HepG2 (cell line): ENCODE measurements around the gene SHISA7. TPM values are rescaled to one million over a fixed set of nuclear protein-coding genes. Genes with fewer than 3 reads are reported as not detected.

Experiments used
- DR1 ChIP-seq: sonication (generic); formaldehyde crosslinking; IDR thresholded peaks from 2 replicates; pipeline ENCODE4 v1.8.0; 2021; ENCODE audit warnings: mild to moderate bottlenecking, missing genetic modification reagents, inconsistent platforms
- EP300 ChIP-seq, 3 experiments: sonication (generic) in 1 of 3; formaldehyde crosslinking in 1 of 3; IDR thresholded peaks; 2 replicates each; pipeline versions ENCODE4 v1.5.1 to v1.6.1; 2011 to 2020; ENCODE audit warnings: low read depth in 2 of 3, low read length in 2 of 3, borderline replicate concordance in 1 of 3, improper control_type of control experiment in 1 of 3, mild to moderate bottlenecking in 1 of 3, missing genetic modification reagents in 1 of 3, moderate library complexity in 1 of 3
- GABPB1 ChIP-seq: IDR thresholded peaks from 2 replicates; pipeline ENCODE4 v1.6.1; 2016; ENCODE audit warnings: mild to moderate bottlenecking, missing genetic modification reagents, moderate library complexity, missing compliant biosample characterization
- KDM5A ChIP-seq: fragments of 200-600 bp; sonication (generic); IDR thresholded peaks from 2 replicates; pipeline ENCODE4 v1.7.0; 2018; ENCODE audit warnings: antibody characterized with exemption, mild to moderate bottlenecking, low read length, borderline replicate concordance
- KLF6 ChIP-seq: IDR thresholded peaks from 2 replicates; pipeline ENCODE4 v1.8.0; 2016; ENCODE audit warnings: missing biosample characterization, missing genetic modification reagents
- MED8 ChIP-seq: sonication (generic); formaldehyde crosslinking; IDR thresholded peaks from 2 replicates; pipeline ENCODE4 v1.8.1; 2023; ENCODE audit warnings: mild to moderate bottlenecking, missing genetic modification reagents; ENCODE audit not compliant: insufficient replicate concordance
- NFE2 ChIP-seq: sonication (generic); formaldehyde crosslinking; IDR thresholded peaks from 2 replicates; pipeline ENCODE4 v1.4.0; 2020; ENCODE audit warnings: missing genetic modification reagents
- PHB2 ChIP-seq: fragments of 450-650 bp; IDR thresholded peaks from 2 replicates; pipeline ENCODE4 v1.6.1; 2018; ENCODE audit not compliant: partially characterized antibody
- REL ChIP-seq: sonication (generic); formaldehyde crosslinking; conservative IDR thresholded peaks from 2 replicates; pipeline ENCODE4 v1.8.0; 2022; ENCODE audit warnings: mild to moderate bottlenecking, missing genetic modification reagents, moderate library complexity
- SNRNP70 ChIP-seq: fragments of 200-400 bp; formaldehyde crosslinking; IDR thresholded peaks from 2 replicates; pipeline ENCODE4 v1.6.1; 2017; ENCODE audit warnings: mild to moderate bottlenecking, low read depth, low read length, moderate library complexity
- ZBTB42 ChIP-seq: sonication (generic); formaldehyde crosslinking; IDR thresholded peaks from 2 replicates; pipeline ENCODE4 v1.5.0; 2020; ENCODE audit warnings: mild to moderate bottlenecking, missing genetic modification reagents
- ZMAT3 ChIP-seq: sonication (generic); formaldehyde crosslinking; conservative IDR thresholded peaks from 2 replicates; pipeline ENCODE4 v1.7.0; 2021; ENCODE audit warnings: missing genetic modification reagents
- ZMYM4 ChIP-seq: sonication (generic); formaldehyde crosslinking; IDR thresholded peaks from 2 replicates; pipeline ENCODE4 v1.8.1; 2023; ENCODE audit warnings: mild to moderate bottlenecking, missing genetic modification reagents
- ZNF317 ChIP-seq: sonication (generic); formaldehyde crosslinking; IDR thresholded peaks from 2 replicates; pipeline ENCODE4 v1.5.0; 2020; ENCODE audit warnings: mild to moderate bottlenecking, missing genetic modification reagents
- ZNF446 ChIP-seq: sonication (generic); formaldehyde crosslinking; IDR thresholded peaks from 2 replicates; pipeline ENCODE4 v1.5.0; 2020; ENCODE audit warnings: mild to moderate bottlenecking, missing genetic modification reagents
- ZNF563 ChIP-seq: sonication (generic); formaldehyde crosslinking; IDR thresholded peaks from 2 replicates; pipeline ENCODE4 v1.8.0; 2022; ENCODE audit warnings: mild to moderate bottlenecking, moderate library complexity, missing genetic modification reagents
- ZNF589 ChIP-seq: sonication (generic); formaldehyde crosslinking; conservative IDR thresholded peaks from 2 replicates; pipeline ENCODE4 v1.8.0; 2022; ENCODE audit warnings: mild to moderate bottlenecking, moderate library complexity, missing genetic modification reagents
- ZNF672 ChIP-seq: sonication (generic); formaldehyde crosslinking; IDR thresholded peaks from 2 replicates; pipeline ENCODE4 v1.8.1; 2022; ENCODE audit warnings: missing genetic modification reagents
- ZNF678 ChIP-seq: sonication (generic); formaldehyde crosslinking; IDR thresholded peaks from 2 replicates; pipeline ENCODE4 v1.4.0; 2020; ENCODE audit warnings: mild to moderate bottlenecking, missing genetic modification reagents
- ZSCAN20 ChIP-seq: sonication (generic); formaldehyde crosslinking; IDR thresholded peaks from 2 replicates; pipeline ENCODE4 v1.4.0; 2020; ENCODE audit warnings: missing genetic modification reagents, mild to moderate bottlenecking, borderline replicate concordance
- polyA plus RNA-seq, 8 experiments: library from polyadenylated mRNA; depleted of rRNA in 3 of 8; stranded (reverse) in 7 of 8; unstranded in 1 of 8; fragments of >200 nt; fragmentation: Illumina TruSeq in 4 of 8; extraction: Trizol in 4 of 8; gene quantifications; 2 replicates each; pipeline versions ENCODE4 v1.2.1 to v1.2.3, GENCODE V29; 2011 to 2016; ENCODE audit warnings: low read depth in 4 of 8, missing spikeins in 1 of 8, mixed read lengths in 1 of 8; ENCODE audit not compliant: insufficient read depth in 1 of 8
- total RNA-seq, 5 experiments: library from RNA; depleted of rRNA; stranded (reverse); fragments of >200 nt; fragmentation: Illumina TruSeq; extraction: Trizol; gene quantifications; 2 replicates each; pipeline ENCODE4 v1.2.3, GENCODE V29; 2016; ENCODE audit warnings: low read depth in 1 of 5
- TF ChIP-seq, protein P1 (sequence below): sonication (generic); formaldehyde crosslinking; IDR thresholded peaks from 2 replicates; pipeline ENCODE4 v1.4.0; 2020; ENCODE audit warnings: missing genetic modification reagents
- TF ChIP-seq, protein P2 (sequence below): IDR thresholded peaks from 2 replicates; pipeline ENCODE4 v1.6.1; 2018; ENCODE audit warnings: missing genetic modification reagents
- TF ChIP-seq, protein P3 (sequence below): IDR thresholded peaks from 2 replicates; pipeline ENCODE4 v1.6.1; 2016; ENCODE audit warnings: low read depth

SHISA7 gene
- total and polyA plus RNA-seq, 2 of the 13 experiments (the other 11 are each of a cell fraction or from before 2014, with no cell fraction given), result not detected

DNA sequence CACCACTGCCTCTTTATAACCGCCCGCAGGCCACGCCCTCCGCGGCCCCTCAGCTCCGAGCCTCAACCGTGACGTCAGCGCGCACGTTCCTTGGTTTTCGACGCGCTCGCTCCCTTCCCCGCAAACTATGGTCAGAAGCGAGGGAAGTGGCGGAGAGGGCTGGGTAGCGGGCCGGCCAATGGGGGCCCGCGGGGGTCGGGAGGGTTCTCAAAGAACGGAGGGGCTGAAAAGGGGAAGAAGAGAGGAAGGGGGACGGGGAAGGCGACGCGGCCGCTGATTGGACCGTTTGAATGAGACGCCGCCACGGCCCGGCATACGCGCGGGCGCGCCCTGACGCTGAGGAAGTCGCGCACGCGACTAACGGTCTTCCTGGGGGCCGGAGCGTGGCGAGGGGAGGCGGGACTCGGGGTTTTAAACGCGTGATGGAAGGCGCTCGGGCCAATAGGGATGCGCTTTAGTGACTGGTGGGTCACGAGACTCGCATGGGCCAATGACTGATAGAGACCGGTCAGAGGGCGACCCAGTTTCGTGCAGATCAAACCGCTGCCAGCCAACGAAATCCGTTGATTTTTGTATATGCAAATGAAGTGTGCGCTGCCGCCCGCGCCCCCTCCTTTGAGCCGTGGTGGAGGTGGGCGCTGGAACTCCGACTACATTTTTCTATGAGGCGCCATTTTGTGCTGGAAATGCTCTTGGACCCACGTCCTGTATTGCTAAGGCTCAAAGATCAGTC lies 35.1 kb downstream of the SHISA7 start (continued):
- TF ChIP-seq, protein P1, sequence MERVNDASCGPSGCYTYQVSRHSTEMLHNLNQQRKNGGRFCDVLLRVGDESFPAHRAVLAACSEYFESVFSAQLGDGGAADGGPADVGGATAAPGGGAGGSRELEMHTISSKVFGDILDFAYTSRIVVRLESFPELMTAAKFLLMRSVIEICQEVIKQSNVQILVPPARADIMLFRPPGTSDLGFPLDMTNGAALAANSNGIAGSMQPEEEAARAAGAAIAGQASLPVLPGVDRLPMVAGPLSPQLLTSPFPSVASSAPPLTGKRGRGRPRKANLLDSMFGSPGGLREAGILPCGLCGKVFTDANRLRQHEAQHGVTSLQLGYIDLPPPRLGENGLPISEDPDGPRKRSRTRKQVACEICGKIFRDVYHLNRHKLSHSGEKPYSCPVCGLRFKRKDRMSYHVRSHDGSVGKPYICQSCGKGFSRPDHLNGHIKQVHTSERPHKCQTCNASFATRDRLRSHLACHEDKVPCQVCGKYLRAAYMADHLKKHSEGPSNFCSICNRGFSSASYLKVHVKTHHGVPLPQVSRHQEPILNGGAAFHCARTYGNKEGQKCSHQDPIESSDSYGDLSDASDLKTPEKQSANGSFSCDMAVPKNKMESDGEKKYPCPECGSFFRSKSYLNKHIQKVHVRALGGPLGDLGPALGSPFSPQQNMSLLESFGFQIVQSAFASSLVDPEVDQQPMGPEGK (CRISPR knock-in tag), result peak; percentile 56; the same call in 1 of the 2 replicates
- TF ChIP-seq GABPB1 (CRISPR knock-in tag) (peak; percentile 79; the same call in 1 of the 2 replicates), REL (CRISPR knock-in tag) (no peak), ZNF446 (CRISPR knock-in tag) (no peak), ZMAT3 (CRISPR knock-in tag) (peak; percentile 40; the same call in 1 of the 2 replicates), ZNF672 (CRISPR knock-in tag) (0 out of 2 replicates have a peak, but pooled peaks have one; percentile 33), ZSCAN20 (CRISPR knock-in tag) (0 out of 2 replicates have a peak, but pooled peaks have one; percentile 81), EP300 (IDR thresholded peaks at IDR 0.05; ENCODE audit: low read depth in 2 of 2, low read length in 2 of 2) (no peak), EP300 (CRISPR knock-in tag; IDR thresholded peaks at IDR 0.05; ENCODE audit: borderline replicate concordance) (no peak), DR1 (CRISPR knock-in tag) (peak; percentile 98), ZMYM4 (peak; percentile 93), KLF6 (CRISPR knock-in tag) (no peak), KDM5A (peak; percentile 23; the same call in 1 of the 2 replicates), SNRNP70 (no peak), MED8 (CRISPR knock-in tag) (peak; percentile 76), ZNF678 (0 out of 2 replicates have a peak, but pooled peaks have one; percentile 67), PHB2 (no peak), ZNF317 (peak; percentile 42; the same call in 1 of the 2 replicates), ZNF563 (CRISPR knock-in tag) (peak; percentile 68; the same call in 1 of the 2 replicates), NFE2 (no peak), ZBTB42 (CRISPR knock-in tag) (no peak), ZNF589 (CRISPR knock-in tag) (0 out of 2 replicates have a peak, but pooled peaks have one; percentile 56)
- TF ChIP-seq, protein P2, sequence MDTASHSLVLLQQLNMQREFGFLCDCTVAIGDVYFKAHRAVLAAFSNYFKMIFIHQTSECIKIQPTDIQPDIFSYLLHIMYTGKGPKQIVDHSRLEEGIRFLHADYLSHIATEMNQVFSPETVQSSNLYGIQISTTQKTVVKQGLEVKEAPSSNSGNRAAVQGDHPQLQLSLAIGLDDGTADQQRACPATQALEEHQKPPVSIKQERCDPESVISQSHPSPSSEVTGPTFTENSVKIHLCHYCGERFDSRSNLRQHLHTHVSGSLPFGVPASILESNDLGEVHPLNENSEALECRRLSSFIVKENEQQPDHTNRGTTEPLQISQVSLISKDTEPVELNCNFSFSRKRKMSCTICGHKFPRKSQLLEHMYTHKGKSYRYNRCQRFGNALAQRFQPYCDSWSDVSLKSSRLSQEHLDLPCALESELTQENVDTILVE (CRISPR knock-in tag), result 0 out of 2 replicates have a peak, but pooled peaks have one; percentile 44
- TF ChIP-seq, protein P3, sequence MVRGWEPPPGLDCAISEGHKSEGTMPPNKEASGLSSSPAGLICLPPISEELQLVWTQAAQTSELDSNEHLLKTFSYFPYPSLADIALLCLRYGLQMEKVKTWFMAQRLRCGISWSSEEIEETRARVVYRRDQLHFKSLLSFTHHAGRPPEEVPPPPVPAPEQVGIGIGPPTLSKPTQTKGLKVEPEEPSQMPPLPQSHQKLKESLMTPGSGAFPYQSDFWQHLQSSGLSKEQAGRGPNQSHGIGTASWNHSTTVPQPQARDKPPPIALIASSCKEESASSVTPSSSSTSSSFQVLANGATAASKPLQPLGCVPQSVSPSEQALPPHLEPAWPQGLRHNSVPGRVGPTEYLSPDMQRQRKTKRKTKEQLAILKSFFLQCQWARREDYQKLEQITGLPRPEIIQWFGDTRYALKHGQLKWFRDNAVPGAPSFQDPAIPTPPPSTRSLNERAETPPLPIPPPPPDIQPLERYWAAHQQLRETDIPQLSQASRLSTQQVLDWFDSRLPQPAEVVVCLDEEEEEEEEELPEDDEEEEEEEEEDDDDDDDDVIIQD (CRISPR knock-in tag), result 0 out of 2 replicates have a peak, but pooled peaks have one; percentile 47
